BE2C (cell line): Measurements from ENCODE around the gene PINLYP.

ENCODE experiments used
- DNase-seq: peaks from one replicate; pipeline ENCODE4 v3.0.0-alpha.2; 2020
- H3K27me3 ChIP-seq: fragments of 250-450 bp; sonication (Bioruptor Pico); 2 replicates; pipeline ENCODE4 v1.5.1; 2020; ENCODE audit warnings: mild to moderate bottlenecking
- H3K36me3 ChIP-seq: fragments of 250-450 bp; sonication (Bioruptor Pico); 2 replicates; pipeline ENCODE4 v1.5.1; 2020; ENCODE audit warnings: mild to moderate bottlenecking
- H3K4me1 ChIP-seq: fragments of 250-450 bp; sonication (Bioruptor Pico); 2 replicates; pipeline ENCODE4 v1.5.1; 2020
- H3K4me3 ChIP-seq: 2 replicates; pipeline ENCODE4 v1.5.1; 2011; ENCODE audit warnings: low read depth, low read length
- H3K9me3 ChIP-seq: fragments of 250-450 bp; sonication (Bioruptor Pico); 2 replicates; pipeline ENCODE4 v1.5.1; 2020
- CTCF ChIP-seq: IDR thresholded peaks from 2 replicates; pipeline ENCODE4 v1.5.1; 2012; ENCODE audit warnings: mild to moderate bottlenecking, low read depth, low read length

The PINLYP gene

GRCh38 chr19:43616954-43617353 is 41.4 kb downstream of the PINLYP start:
- Histone ChIP-seq H3K27me3 (no peaks in the 10 kb centered on the region), H3K36me3 (peaks cover 16% of the 10 kb centered on the region), H3K4me3 (no peak overlapping the region), H3K4me1 (no peaks in the 10 kb centered on the region), H3K9me3 (no peaks in the 10 kb centered on the region)
- no peak for DNase-seq
- TF ChIP-seq CTCF = no peak

- H3K36me3 ChIP-seq = peaks cover 3% of the 10 kb centered on the region; the same call in 1 of the 2 replicates
- no peaks in the 10 kb centered on the region for H3K27me3 ChIP-seq
- DNase-seq = peak; percentile 58
- no peak for TF ChIP-seq CTCF
- no peaks in the 10 kb centered on the region for H3K9me3 ChIP-seq
- peak overlapping the region; percentile 83 for H3K4me3 ChIP-seq
- H3K4me1 ChIP-seq = no peaks in the 10 kb centered on the region
Measured at GRCh38 chr19:43618921-43619261, 43.3 kb downstream of the PINLYP start.

GRCh38 chr19:43619262-43620060 is 43.9 kb downstream of the PINLYP start, which contains the start of gene ZNF428:
ZNF428 (minus strand) TSS chr19:43619629; CDS start chr19:43614304, 5,325 bp downstream.
- no peaks in the 10 kb centered on the region for H3K4me1 ChIP-seq
- no peaks in the 10 kb centered on the region for H3K9me3 ChIP-seq
- TF ChIP-seq CTCF = no peak
- H3K4me3 ChIP-seq = peak within 1 kb of the TSS; percentile 83
- DNase-seq = peak; percentile 93
- no peaks in the 10 kb centered on the region for H3K27me3 ChIP-seq
- H3K36me3 ChIP-seq = no peaks in the 10 kb centered on the region

GRCh38 chr19:43620061-43621001 is 44.7 kb downstream of the PINLYP start:
- peak overlapping the region; percentile 83 for H3K4me3 ChIP-seq
- no peaks in the 10 kb centered on the region for H3K9me3 ChIP-seq
- no peaks in the 10 kb centered on the region for H3K4me1 ChIP-seq
- no peaks in the 10 kb centered on the region for H3K27me3 ChIP-seq
- no peak for DNase-seq
- no peak for TF ChIP-seq CTCF
- H3K36me3 ChIP-seq = no peaks in the 10 kb centered on the region

GRCh38 chr19:43622070-43622469 is 46.5 kb downstream of the PINLYP start:
- DNase-seq = no peak
- no peaks in the 10 kb centered on the region for H3K4me1 ChIP-seq
- no peak overlapping the region for H3K4me3 ChIP-seq
- no peak for TF ChIP-seq CTCF
- no peaks in the 10 kb centered on the region for H3K36me3 ChIP-seq
- H3K27me3 ChIP-seq = no peaks in the 10 kb centered on the region
- no peaks in the 10 kb centered on the region for H3K9me3 ChIP-seq

- no peaks in the 10 kb centered on the region for H3K4me1 ChIP-seq
- no peak for DNase-seq
- H3K36me3 ChIP-seq = no peaks in the 10 kb centered on the region
- H3K27me3 ChIP-seq = no peaks in the 10 kb centered on the region
- no peak for TF ChIP-seq CTCF
- no peak overlapping the region for H3K4me3 ChIP-seq
- H3K9me3 ChIP-seq = no peaks in the 10 kb centered on the region; the same call in 1 of the 2 replicates
Measured at GRCh38 chr19:43622956-43623355, 47.4 kb downstream of the PINLYP start.
